Natural killer cell treated with Interleukin-12 subunit alpha and Interleukin-12 subunit beta and Interleukin-15 and Interleukin-18, amount 100 ng/mL, for 72 hours (primary cell): ENCODE measurements around the gene NXNL1. TPM values are rescaled to one million over a fixed set of nuclear protein-coding genes. Genes with fewer than 3 reads are reported as not detected.

Experiments
- ATAC-seq, 2 donors: fragments of 150-1000 bp; cut with Tn5 transposase in 1 of 2; sonication (Bioruptor Pico), chemical (Tn5 transposase) in 1 of 2; 2 replicates each; pipeline ENCODE4 v1.10.0; 2021
- DNase-seq: peaks from one replicate; pipeline ENCODE4 v3.0.0; 2022; ENCODE audit warnings: low spot score
- H3K27ac Mint-ChIP-seq, 2 donors: 1 replicate in 1 of 2; 2 replicates in 1 of 2; pipeline ENCODE4 v1.8.0; 2022; ENCODE audit warnings: mixed read lengths in 2 of 2, mild to moderate bottlenecking in 1 of 2, moderate library complexity in 1 of 2
- H3K27me3 Mint-ChIP-seq, 2 donors: 1 replicate in 1 of 2; 2 replicates in 1 of 2; pipeline ENCODE4 v1.8.0; 2022; ENCODE audit warnings: mixed read lengths in 2 of 2
- H3K36me3 Mint-ChIP-seq: one replicate; pipeline ENCODE4 v1.8.0; 2022; ENCODE audit warnings: mixed read lengths
- H3K4me1 Mint-ChIP-seq, 2 donors: 1 replicate in 1 of 2; 2 replicates in 1 of 2; pipeline ENCODE4 v1.8.0; 2022; ENCODE audit warnings: low read depth in 2 of 2, mixed read lengths in 2 of 2, mild to moderate bottlenecking in 1 of 2
- H3K4me3 Mint-ChIP-seq: one replicate; pipeline ENCODE4 v1.8.0; 2022; ENCODE audit warnings: mixed read lengths
- H3K9me3 Mint-ChIP-seq: 2 replicates; pipeline ENCODE4 v1.8.0; 2022; ENCODE audit warnings: mixed read lengths
- total RNA-seq, 2 donors: library from RNA; stranded (reverse); gene quantifications; one replicate each; pipeline ENCODE4 v1.2.3, GENCODE V29; 2022

The NXNL1 gene
- total RNA-seq, 2 donors from 2014 or later: not detected

DNA sequence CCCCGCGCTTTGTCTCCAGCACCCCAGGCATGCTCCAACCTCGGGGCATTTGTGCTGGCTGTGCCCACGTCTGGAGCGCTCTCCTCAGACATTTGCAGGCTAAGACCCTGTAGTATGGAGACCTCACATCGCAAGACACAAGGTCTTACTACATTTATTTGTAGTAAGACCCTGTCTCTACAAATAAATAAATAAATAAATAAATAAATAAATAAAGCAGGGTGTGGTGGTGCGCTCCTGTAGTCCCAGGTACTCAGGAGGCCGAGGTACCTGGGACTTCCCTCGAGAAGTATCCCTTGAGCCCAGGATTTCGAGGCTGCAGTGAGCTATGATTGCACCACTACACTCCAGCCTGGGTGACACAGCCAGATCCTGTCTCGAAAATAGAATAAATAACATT is 4.6 kb downstream of the NXNL1 start:
- Mint-ChIP-seq H3K27ac (no peak overlapping the region), H3K9me3 (no peaks in the 10 kb centered on the region), H3K27me3 (peaks cover 8 to 18% of the 10 kb centered on the region in 2 donors), H3K36me3 (no peaks in the 10 kb centered on the region), H3K4me1 (peaks cover 0 to 3% of the 10 kb centered on the region in 2 donors), H3K4me3 (no peak overlapping the region)
- ATAC-seq (no peak), DNase-seq (no peak)

- ATAC-seq (peak; percentile 36 to 39), DNase-seq (no peak)
- Mint-ChIP-seq H3K4me1 (peaks cover 0 to 3% of the 10 kb centered on the region in 2 donors), H3K4me3 (no peak overlapping the region), H3K9me3 (no peaks in the 10 kb centered on the region), H3K36me3 (no peaks in the 10 kb centered on the region), H3K27me3 (peaks cover 9 to 18% of the 10 kb centered on the region in 2 donors), H3K27ac (no peak overlapping the region)
These were observed 5.2 kb downstream of the NXNL1 start for GRCh38 chr19:17455308-17456123.

DNA sequence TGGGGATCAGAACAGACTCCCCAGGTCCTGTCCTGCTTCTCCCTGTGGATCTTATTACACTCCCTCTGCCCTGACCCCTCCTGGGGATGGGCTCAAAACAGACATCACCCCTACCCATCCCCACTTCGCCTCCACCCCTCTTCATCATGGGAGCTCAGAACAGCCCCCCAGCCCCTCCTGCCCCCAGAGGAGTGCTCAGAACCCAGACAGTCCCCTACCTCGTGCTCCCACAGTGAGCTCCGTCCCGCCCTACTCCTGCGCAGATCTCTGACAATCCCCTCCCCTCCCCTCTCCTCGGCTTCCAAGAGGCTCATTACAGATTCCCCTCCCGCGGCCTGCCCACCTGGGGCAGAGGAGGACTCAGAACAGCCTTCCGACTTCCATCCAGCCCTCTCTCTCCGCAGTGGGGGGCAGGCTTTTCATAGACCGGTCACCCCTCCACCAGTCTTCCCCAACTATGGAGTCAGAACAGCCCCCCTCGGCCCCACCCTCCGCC is 6.1 kb downstream of the NXNL1 start:
- ATAC-seq: no peak
- Mint-ChIP-seq H3K27me3 (peaks cover 18 to 25% of the 10 kb centered on the region in 2 donors), H3K4me1 (peaks cover 6 to 8% of the 10 kb centered on the region in 2 donors), H3K36me3 (no peaks in the 10 kb centered on the region), H3K27ac (no peak overlapping the region), H3K4me3 (no peak overlapping the region), H3K9me3 (no peaks in the 10 kb centered on the region)
- DNase-seq: no peak

GRCh38 chr19:17451820-17452219 is 8.9 kb downstream of the NXNL1 start:
- H3K27ac Mint-ChIP-seq: no peak overlapping the region
- no peaks in the 10 kb centered on the region for H3K36me3 Mint-ChIP-seq
- DNase-seq (no peak), ATAC-seq (no peak)
- H3K9me3 Mint-ChIP-seq: no peaks in the 10 kb centered on the region
- peaks cover 6 to 8% of the 10 kb centered on the region in 2 donors for H3K4me1 Mint-ChIP-seq
- H3K27me3 Mint-ChIP-seq: peaks cover 18 to 21% of the 10 kb centered on the region in 2 donors
- H3K4me3 Mint-ChIP-seq: no peak overlapping the region

DNA sequence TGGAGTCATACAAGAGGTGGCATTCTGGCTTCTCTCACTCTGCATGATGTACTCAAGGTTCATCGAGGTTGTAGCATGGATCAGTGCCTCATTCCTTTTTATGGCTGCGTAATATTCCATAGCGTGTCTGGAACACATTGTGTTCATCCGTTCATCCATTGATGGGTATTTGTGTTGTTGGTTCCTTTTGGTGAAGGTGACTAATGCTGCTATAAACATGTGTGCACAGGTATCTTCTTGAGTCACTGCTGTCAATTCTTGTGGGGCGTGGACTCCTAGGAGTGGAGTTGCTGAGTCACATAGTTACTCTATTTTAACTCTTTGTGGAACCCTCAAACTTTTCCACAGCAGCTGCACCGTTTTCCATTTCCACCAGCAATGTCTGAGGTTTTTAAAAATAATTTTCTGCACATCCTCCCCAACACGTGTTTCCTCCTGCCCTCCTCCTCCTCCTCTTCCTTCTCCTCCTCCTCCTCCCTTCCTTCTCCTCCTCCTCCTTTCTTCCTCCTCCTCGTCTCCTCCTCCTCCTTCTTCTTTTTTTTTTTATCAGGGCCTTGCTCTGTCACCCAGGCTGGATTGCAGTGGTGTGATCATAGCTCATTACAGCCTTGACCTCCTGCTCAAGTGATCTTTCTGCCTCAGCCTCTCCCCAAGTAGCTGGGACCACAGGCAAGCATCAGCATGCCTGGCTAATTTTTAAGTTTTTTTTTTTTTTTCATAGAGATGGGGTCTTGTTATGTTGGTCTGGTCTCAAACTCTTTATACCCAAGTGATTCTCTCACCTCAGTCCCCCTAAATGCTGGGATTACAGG is 10.3 kb downstream of the NXNL1 start:
- Mint-ChIP-seq H3K36me3 (no peaks in the 10 kb centered on the region), H3K27ac (peak overlapping the region in 1 of 2 donors; percentile 64), H3K9me3 (no peaks in the 10 kb centered on the region), H3K27me3 (peaks cover 18 to 19% of the 10 kb centered on the region in 2 donors), H3K4me3 (peak overlapping the region; percentile 4), H3K4me1 (peaks cover 6 to 8% of the 10 kb centered on the region in 2 donors)
- ATAC-seq: no peak
- DNase-seq: no peak

DNA sequence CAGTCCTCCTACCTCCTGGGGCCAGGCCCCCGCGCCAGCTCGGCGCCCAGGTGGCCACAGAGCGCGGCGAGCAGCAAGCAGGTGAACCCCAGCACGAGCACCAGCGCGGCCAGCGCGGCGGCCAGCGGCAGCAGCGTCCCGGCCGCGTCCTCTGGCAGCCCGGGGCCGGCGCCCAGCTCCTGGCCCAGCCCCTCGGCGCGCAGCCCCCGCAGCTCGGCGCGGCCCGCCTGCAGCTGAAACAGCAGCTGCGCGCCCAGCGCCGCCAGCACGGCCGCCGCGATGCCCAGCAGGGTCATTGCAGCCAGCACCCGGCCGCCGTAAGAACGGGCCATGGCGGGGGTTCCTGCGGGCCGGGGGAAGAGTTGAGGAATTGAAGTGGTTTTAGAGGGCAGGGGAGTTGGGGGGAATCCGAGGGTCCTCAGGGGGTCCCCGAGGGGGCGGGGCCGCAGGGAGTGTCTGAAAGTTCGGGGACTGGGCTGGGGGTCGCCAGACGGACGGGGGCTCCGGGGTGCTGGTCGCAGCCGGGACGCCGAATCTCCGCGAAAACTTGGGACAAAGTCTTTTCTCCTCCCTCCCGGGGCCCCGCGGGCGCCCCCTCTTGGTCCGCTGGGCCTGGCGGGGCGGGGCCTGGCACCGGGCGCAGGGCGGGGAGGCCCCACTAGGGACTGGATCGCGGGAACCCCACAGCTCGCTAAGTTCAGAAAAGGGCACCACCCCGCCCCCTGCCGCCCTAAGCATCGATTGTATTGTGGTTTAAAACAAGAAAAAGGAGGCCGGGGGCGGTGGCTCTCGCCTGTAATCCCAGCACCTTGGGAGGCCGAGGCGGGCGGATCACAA is 12.4 kb downstream of the NXNL1 start, which contains the start of gene TMEM221:
TSS of gene TMEM221 (minus strand) at position 538 of the 837 bp plus-strand sequence. CDS start at position 332, 206 bp downstream.
- DNase-seq (no peak), ATAC-seq (peak; percentile 76 to 89)
- H3K9me3 Mint-ChIP-seq: no peaks in the 10 kb centered on the region
- H3K4me3 Mint-ChIP-seq: peak within 1 kb of the TSS; percentile 25
- no peak within 1 kb of the TSS for H3K27ac Mint-ChIP-seq
- peaks cover 12 to 18% of the 10 kb centered on the region in 2 donors for H3K27me3 Mint-ChIP-seq
- no peaks in the 10 kb centered on the region for H3K36me3 Mint-ChIP-seq
- peaks cover 6% of the 10 kb centered on the region in 2 donors for H3K4me1 Mint-ChIP-seq

- Mint-ChIP-seq H3K9me3 (no peaks in the 10 kb centered on the region), H3K4me1 (peaks cover 5 to 6% of the 10 kb centered on the region in 2 donors), H3K27ac (no peak overlapping the region), H3K27me3 (peaks cover 11 to 18% of the 10 kb centered on the region in 2 donors), H3K36me3 (no peaks in the 10 kb centered on the region), H3K4me3 (peak overlapping the region; percentile 25)
- no peak for ATAC-seq
- DNase-seq: no peak
These were observed 13.0 kb downstream of the NXNL1 start for GRCh38 chr19:17447704-17448130.

DNA sequence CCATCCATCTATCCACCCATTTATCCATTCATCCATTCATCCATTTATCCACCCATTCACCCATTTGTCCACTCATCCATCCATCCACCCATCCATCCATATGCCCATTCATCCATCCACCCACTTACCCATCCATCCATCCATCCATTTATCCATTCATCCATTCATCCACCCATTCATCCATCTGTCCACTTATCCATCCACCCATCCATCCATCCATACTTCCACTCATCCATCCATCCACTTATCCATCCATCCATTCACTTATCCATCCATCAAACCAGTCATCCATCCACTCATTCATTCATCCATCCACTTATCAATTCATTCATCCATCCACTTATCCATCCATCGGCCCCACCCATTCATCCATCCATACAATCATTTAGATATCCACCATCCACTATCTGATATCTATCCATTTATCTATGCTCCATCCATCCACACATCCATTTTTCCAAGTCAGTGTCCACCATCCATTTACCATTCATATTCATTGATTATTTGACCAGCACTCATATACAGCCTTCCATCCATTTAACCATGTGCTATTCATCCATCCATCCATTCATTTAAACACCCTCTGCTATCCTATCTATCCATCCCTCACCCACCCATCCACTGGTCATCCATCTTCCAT is 15.1 kb downstream of the NXNL1 start:
- H3K36me3 Mint-ChIP-seq: no peaks in the 10 kb centered on the region
- peaks cover 5 to 6% of the 10 kb centered on the region in 2 donors for H3K4me1 Mint-ChIP-seq
- no peak for ATAC-seq
- peaks cover 11 to 18% of the 10 kb centered on the region in 2 donors for H3K27me3 Mint-ChIP-seq
- H3K27ac Mint-ChIP-seq: no peak overlapping the region
- H3K9me3 Mint-ChIP-seq: no peaks in the 10 kb centered on the region
- no peak overlapping the region for H3K4me3 Mint-ChIP-seq
- no peak for DNase-seq

DNA sequence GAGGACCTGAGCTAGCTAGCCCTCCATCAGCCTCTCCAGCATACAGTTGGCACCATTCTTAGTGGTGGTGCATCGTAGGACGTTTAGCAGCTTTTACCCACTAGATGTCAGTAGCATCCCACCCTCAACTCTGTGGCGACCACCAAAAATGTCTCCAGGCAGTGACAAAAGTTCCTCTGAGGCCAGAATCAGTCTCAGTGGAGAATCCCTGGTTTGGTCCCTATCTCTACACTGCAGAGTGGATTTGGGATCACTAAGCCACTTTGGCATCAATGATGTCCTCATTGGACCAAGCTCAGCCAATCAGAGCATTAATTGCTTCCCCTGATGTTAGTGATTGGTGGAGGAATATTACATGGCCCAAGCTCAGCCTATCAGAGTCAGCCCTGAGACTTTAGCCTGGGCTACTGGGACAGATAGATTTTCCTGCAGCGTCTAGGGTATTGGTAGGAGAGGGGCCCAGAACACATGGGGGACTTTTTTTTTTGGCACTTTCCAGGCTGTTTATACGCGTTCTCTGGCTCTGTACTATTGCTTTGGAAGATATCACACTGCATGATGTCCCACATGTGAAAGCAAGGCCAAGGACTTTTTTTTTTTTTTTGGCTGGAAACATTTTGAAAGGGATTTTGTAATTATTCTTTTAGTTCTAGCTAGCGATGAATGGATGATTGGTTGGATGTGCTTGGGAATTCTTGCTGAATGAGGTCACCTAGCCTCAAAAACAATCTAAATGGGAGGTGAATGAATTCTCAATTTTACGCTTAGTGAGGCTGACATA is 19.3 kb downstream of the NXNL1 start:
- peak; percentile 55 to 58 for ATAC-seq
- H3K4me3 Mint-ChIP-seq: no peak overlapping the region
- no peaks in the 10 kb centered on the region for H3K36me3 Mint-ChIP-seq
- no peak overlapping the region for H3K27ac Mint-ChIP-seq
- no peaks in the 10 kb centered on the region for H3K9me3 Mint-ChIP-seq
- H3K27me3 Mint-ChIP-seq: no peaks in the 10 kb centered on the region
- DNase-seq: no peak
- H3K4me1 Mint-ChIP-seq: no peaks in the 10 kb centered on the region

- Mint-ChIP-seq H3K27ac (no peak overlapping the region), H3K27me3 (no peaks in the 10 kb centered on the region), H3K4me3 (no peak overlapping the region), H3K4me1 (no peaks in the 10 kb centered on the region), H3K36me3 (no peaks in the 10 kb centered on the region), H3K9me3 (no peaks in the 10 kb centered on the region)
- DNase-seq: no peak
- no peak for ATAC-seq
These were observed 23.9 kb downstream of the NXNL1 start for GRCh38 chr19:17436874-17437267.

DNA sequence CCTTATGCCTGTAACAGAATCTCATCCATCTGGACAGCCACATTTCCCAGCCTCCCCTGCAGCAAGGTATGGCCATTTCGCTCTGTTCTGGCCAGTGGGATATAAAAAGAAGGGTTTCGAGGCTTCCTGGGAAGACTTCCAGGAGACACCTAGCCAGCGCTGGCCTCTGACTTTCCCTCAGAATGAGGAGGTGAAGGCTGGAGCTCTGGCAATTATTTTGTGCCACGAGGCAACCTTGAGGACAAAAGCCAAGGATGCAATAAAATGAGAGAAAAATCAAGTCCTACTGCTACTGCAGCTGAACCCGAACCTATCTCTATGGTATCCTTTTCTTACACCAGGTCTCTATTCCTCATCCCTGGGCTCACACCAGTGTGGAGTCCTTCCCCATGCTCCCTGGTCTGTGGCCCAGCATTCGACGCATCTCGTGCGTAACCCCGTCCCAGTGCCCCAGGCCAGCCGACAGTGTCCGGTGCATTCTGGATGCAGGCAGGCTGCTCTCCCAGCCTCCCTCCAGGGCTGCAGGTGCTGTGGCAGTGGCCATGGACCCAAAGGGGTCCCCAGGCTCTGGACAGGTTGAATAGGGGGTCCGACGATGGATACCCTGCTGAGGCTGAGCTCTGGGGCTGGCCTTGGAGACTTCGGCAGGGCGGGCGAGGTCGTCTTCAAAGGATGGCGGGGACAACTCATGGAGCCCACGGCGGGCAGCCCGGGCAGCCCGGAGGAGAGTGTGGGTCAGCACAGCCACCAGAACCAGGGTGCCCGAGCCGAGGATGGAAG is 24.4 kb downstream of the NXNL1 start:
- H3K27ac Mint-ChIP-seq: no peak overlapping the region
- H3K4me1 Mint-ChIP-seq: no peaks in the 10 kb centered on the region
- no peaks in the 10 kb centered on the region for H3K9me3 Mint-ChIP-seq
- ATAC-seq: no peak
- H3K4me3 Mint-ChIP-seq: no peak overlapping the region
- no peaks in the 10 kb centered on the region for H3K27me3 Mint-ChIP-seq
- H3K36me3 Mint-ChIP-seq: no peaks in the 10 kb centered on the region
- no peak for DNase-seq

DNA sequence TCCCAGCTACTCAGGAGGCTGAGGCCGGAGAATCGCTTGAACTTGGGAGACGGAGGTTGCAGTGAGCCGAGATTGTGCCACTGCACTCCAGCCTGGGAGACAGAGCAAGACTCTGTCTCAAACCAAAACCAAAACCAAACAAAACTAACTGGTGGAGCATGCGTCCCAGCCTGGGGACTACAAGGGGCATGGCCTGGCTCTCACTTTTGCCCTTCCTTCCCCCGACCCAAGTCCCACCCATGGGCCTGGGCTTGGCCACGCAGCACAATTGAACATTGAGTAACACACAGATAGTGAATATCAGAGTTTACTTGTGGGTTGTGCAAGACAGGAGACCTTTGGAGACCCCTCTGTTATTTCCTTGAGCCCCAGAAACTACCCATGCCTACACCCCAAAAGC is 25.5 kb downstream of the NXNL1 start:
- Mint-ChIP-seq H3K9me3 (no peaks in the 10 kb centered on the region), H3K4me3 (no peak overlapping the region), H3K27me3 (no peaks in the 10 kb centered on the region), H3K36me3 (no peaks in the 10 kb centered on the region), H3K4me1 (no peaks in the 10 kb centered on the region), H3K27ac (no peak overlapping the region)
- ATAC-seq (no peak), DNase-seq (no peak)
